Heart right ventricle (tissue), 16 donors: Measurements from ENCODE around the gene GPR162. TPM values are rescaled to one million over a fixed set of nuclear protein-coding genes. Genes with fewer than 3 reads are reported as not detected.

Experiments used
- ATAC-seq, 8 donors: fragments of 200-7000 bp; cut with Tn5 transposase; one replicate each; pipeline ENCODE4 v1.9.1; 2020; ENCODE audit warnings: mild to moderate bottlenecking in 8 of 8, moderate library complexity in 8 of 8, moderate number of reproducible peaks in 1 of 8
- DNase-seq, 2 donors: peaks; one replicate each; pipeline ENCODE4 v3.0.0-alpha.2; 2020
- H3K27ac ChIP-seq, 10 donors: fragments of 200-600 bp; sonication (generic) in 2 of 10; one replicate each; pipeline versions ENCODE4 v1.5.0 to v1.8.0; 2020 to 2022; ENCODE audit warnings: mild to moderate bottlenecking in 3 of 10
- H3K27me3 ChIP-seq, 7 donors: fragments of 200-600 bp; one replicate each; pipeline ENCODE4 v1.8.0; 2021 to 2022; ENCODE audit warnings: mild to moderate bottlenecking in 2 of 7
- H3K36me3 ChIP-seq, 9 donors: fragments of 200-600 bp; sonication (generic) in 1 of 9; one replicate each; pipeline versions ENCODE4 v1.5.0 to v1.8.0; 2020 to 2022; ENCODE audit warnings: mild to moderate bottlenecking in 2 of 9
- H3K4me1 ChIP-seq, 9 donors: fragments of 200-600 bp; sonication (generic) in 1 of 9; one replicate each; pipeline versions ENCODE4 v1.5.0 to v1.8.0; 2020 to 2022; ENCODE audit warnings: mild to moderate bottlenecking in 4 of 9
- H3K4me3 ChIP-seq, 10 donors: fragments of 200-600 bp; sonication (generic) in 2 of 10; one replicate each; pipeline versions ENCODE4 v1.5.0 to v1.8.0; 2020 to 2022; ENCODE audit warnings: mild to moderate bottlenecking in 7 of 10, moderate library complexity in 2 of 10
- H3K9me3 ChIP-seq, 11 donors: fragments of 200-600 bp in 10 of 11; sonication (generic) in 2 of 11; one replicate each; pipeline versions ENCODE4 v1.5.0 to v1.8.0; 2013 to 2022; ENCODE audit warnings: mild to moderate bottlenecking in 2 of 11, control low read depth in 1 of 11, moderate library complexity in 1 of 11
- WGBS, 2 donors: extraction: QIAGEN DNeasy Blood & Tissue Kit; methylation state at CpG; one replicate each; pipeline ENCODE4 v1.1.7; 2013; ENCODE audit warnings: inconsistent platforms in 1 of 2; 5-methylcytosine and 5-hydroxymethylcytosine counted together
- intact Hi-C, 10 donors: fragments of 100-400 bp; cut with DNase I; formaldehyde crosslinking; loops; one replicate each; pipeline versions ENCODE4 v1.11.1 to v1.14.2; 2022
- polyA plus RNA-seq, 2 donors: library from polyadenylated mRNA; stranded (reverse); fragments of 200-250 nt; gene quantifications; one replicate each; pipeline ENCODE4 v1.2.3, GENCODE V29; 2013
- total RNA-seq, 10 donors: library from RNA; stranded (reverse); fragmentation: NEBNext Ultra II Directional in 3 of 10; extraction: Animal tissue kit (Norgen Biotek cat#: 25700) in 3 of 10; gene quantifications; one replicate each; pipeline versions ENCODE4 v1.2.1 to v1.2.4, GENCODE V29; 2021 to 2023
- TF ChIP-seq, protein P1 (sequence below), 9 donors: fragments of 200-600 bp; sonication (generic) in 2 of 9; IDR thresholded peaks; one replicate each; pipeline versions ENCODE4 v1.5.0 to v1.8.0; 2021 to 2022; ENCODE audit warnings: antibody characterized with exemption in 9 of 9, mild to moderate bottlenecking in 5 of 9, moderate library complexity in 1 of 9
- donor health status: Arrhythmogenic right ventricular cardiomyopathy.
- donor health status: ischemic (EF 13 %, LVEDD 7.1; RV severe dilation, severe dysfunction).
- donor health status: healthy with polysubstance abuse.
- donor health status: DM: no; HTN: yes; CAD: no.
- donor health status: DM: no; HTN: no; CAD: no.
- donor health status: ischemic (EF 25% LVEDD 6.9; RV normal size, moderate dysfunction).
- donor health status: ischemic (EF 25% LVEDD 5.7; RV mildly dilated, moderate dysfunction).
- donor health status: healthy.
- donor health status: DM: yes; HTN: yes; CAD: no.
- donor health status: Ischemic cardiomyopathy.
- donor health status: ischemic (EF 35%, LVEDD 5.7; RV mildly dilated, moderate dysfunction).
- donor health status: nonischemic (EF 11% LVEDD 7.7; RV severe dilation, severe dysfunction).
- donor health status: DM: yes; HTN: yes; CAD: no.
- donor health status: PGD.
- donor health status: ischemic (EF 29% LVEDD 5.4; RV normal size, mild dysfunction).
- donor health status: nonischemic (EF 23%, LVEDD 6.1; RV moderate dilation, normal function).

GPR162 gene
- total and polyA plus RNA-seq, 12 donors = 1.8 to 16.8 (median 4.2) TPM

DNA sequence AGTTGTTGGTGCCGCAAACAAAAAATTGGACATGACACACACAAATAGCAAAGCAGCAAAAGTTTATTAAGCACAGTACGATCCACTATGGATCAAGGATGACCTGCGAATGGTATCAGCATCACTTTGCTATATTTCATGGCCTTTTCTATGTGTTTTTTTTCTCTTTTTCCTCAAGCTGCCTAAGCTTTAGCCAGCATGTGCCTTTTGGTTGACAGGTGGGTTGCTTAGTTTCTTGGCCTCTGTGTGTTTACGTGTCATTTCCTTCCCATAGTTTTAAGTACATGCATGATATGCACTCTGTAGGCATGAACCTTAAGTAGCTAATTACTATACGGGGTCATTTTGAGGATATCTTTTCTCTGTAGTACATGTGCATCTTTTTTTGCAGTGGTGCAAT lies 22.5 kb upstream of the GPR162 start:
- no peaks in the 10 kb centered on the region for H3K4me1 ChIP-seq
- intact Hi-C loops = no loop called here
- H3K27ac ChIP-seq = no peak overlapping the region
- no peak overlapping the region for H3K4me3 ChIP-seq
- H3K9me3 ChIP-seq = no peaks in the 10 kb centered on the region
- no peak for ATAC-seq
- H3K27me3 ChIP-seq = peaks cover 0 to 4% (median 0%) of the 10 kb centered on the region in 7 donors
- TF ChIP-seq, protein P1, sequence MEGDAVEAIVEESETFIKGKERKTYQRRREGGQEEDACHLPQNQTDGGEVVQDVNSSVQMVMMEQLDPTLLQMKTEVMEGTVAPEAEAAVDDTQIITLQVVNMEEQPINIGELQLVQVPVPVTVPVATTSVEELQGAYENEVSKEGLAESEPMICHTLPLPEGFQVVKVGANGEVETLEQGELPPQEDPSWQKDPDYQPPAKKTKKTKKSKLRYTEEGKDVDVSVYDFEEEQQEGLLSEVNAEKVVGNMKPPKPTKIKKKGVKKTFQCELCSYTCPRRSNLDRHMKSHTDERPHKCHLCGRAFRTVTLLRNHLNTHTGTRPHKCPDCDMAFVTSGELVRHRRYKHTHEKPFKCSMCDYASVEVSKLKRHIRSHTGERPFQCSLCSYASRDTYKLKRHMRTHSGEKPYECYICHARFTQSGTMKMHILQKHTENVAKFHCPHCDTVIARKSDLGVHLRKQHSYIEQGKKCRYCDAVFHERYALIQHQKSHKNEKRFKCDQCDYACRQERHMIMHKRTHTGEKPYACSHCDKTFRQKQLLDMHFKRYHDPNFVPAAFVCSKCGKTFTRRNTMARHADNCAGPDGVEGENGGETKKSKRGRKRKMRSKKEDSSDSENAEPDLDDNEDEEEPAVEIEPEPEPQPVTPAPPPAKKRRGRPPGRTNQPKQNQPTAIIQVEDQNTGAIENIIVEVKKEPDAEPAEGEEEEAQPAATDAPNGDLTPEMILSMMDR (IDR thresholded peaks at IDR 0.05) = no peak
- peaks cover 0 to 61% (median 0%) of the 10 kb centered on the region in 9 donors for H3K36me3 ChIP-seq
- WGBS, 2 donors = 86 to 88% methylated on average over 5 of the region's 5 CpGs
- no peak for DNase-seq

DNA sequence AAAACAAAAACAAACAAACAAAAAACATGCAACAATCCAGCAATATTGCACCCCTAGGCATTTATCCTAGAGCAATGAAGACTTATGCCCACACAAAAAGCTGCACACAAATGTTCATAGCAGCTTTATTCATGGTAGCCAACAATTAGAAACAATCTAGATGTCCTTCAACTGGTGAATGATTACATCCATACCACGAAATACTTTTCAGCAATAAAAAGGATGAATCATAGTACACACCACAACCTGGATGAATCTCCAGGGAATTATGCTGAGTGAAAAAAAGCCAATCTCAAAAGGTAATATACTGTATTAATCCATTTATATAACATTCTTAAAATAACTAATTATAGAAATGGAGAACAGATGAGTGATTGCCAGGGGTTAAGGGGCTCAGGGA lies 14.5 kb upstream of the GPR162 start:
- ATAC-seq = no peak
- intact Hi-C loops = no loop called here
- 87 to 89% methylated on average over 1 of the region's 1 CpG for WGBS, 2 donors

DNA sequence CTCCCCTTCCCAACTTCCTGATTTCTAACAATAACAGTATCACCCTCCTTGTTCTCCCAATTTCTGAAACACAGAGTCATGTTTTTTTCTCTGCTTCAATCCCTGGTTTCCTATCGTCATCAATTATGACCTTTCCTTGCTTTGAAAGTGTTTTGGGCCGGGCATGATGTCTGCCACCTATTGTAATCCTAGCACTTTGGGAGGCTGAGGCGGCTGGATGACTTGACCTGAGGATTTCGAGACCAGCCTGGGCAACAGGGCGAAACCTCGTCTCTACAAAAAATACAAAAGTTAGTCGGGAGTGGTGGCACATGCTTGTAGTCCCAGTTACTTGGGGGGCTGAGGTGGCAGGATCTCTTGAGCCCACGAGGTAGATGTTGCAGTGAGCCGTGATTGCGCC lies 12.6 kb upstream of the GPR162 start:
- 82% methylated on average over 10 of the region's 10 CpGs for WGBS, 2 donors
- TF ChIP-seq, protein P1 (IDR thresholded peaks at IDR 0.05) = no peak

More for the DNA sequence above, 14.5 kb upstream of the GPR162 start:
- H3K4me3 ChIP-seq = no peak overlapping the region
- TF ChIP-seq, protein P1 (IDR thresholded peaks at IDR 0.05) = no peak
- H3K9me3 ChIP-seq = no peaks in the 10 kb centered on the region
- H3K27me3 ChIP-seq = no peaks in the 10 kb centered on the region
- peaks cover 0 to 4% (median 0%) of the 10 kb centered on the region in 9 donors for H3K4me1 ChIP-seq
- H3K36me3 ChIP-seq = peaks cover 0 to 12% (median 0%) of the 10 kb centered on the region in 9 donors
- no peak overlapping the region for H3K27ac ChIP-seq
- DNase-seq = no peak

DNA sequence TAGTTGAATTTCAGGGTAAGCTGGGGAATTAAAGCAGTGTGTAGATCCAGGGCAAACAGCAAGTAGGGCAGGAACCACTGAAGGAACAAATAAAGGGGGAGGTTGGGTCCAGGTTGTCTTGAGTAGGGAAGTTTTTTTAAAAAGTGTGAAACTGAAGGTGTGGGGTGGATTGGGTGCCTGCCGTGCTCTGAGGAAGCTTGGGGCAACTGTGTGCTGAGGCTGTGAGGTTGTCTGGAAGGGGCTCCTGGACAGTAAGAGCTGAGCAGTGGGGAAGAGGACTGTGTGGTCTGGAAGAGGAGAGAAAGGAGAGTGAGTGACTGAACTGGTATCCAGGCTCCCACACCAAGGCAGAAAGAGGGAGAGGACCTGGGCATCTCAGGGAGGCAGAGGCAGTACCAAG lies 10.9 kb upstream of the GPR162 start:
- ATAC-seq (no peak), DNase-seq (no peak)
- H3K27me3 ChIP-seq = peaks cover 0 to 13% (median 0%) of the 10 kb centered on the region in 7 donors
- H3K4me3 ChIP-seq = no peak overlapping the region
- TF ChIP-seq, protein P1 (IDR thresholded peaks at IDR 0.05) = no peak
- H3K36me3 ChIP-seq = peaks cover 0 to 3% (median 0%) of the 10 kb centered on the region in 9 donors
- intact Hi-C loops = no loop called here
- peaks cover 0 to 7% (median 0%) of the 10 kb centered on the region in 9 donors for H3K4me1 ChIP-seq
- 77 to 93% methylated on average over 1 of the region's 1 CpG for WGBS, 2 donors
- no peaks in the 10 kb centered on the region for H3K9me3 ChIP-seq
- H3K27ac ChIP-seq = no peak overlapping the region

More for the DNA sequence above, 12.6 kb upstream of the GPR162 start:
- Histone ChIP-seq H3K36me3 (peaks cover 0 to 3% (median 0%) of the 10 kb centered on the region in 9 donors), H3K27ac (no peak overlapping the region), H3K9me3 (no peaks in the 10 kb centered on the region), H3K27me3 (peaks cover 0 to 2% (median 0%) of the 10 kb centered on the region in 7 donors), H3K4me3 (no peak overlapping the region), H3K4me1 (peaks cover 0 to 7% (median 0%) of the 10 kb centered on the region in 9 donors)
- ATAC-seq (no peak), DNase-seq (no peak)
- intact Hi-C loops = no loop called here
